HEK293T (cell line): ENCODE results near the gene OTUB2.

ENCODE experiments used
- CTBP1 ChIP-seq: fragments of 450-650 bp; IDR thresholded peaks from 2 replicates; pipeline ENCODE4 v1.6.1; 2016; ENCODE audit warnings: borderline replicate concordance
- FOXA1 ChIP-seq: fragments of 450-650 bp; IDR thresholded peaks from 2 replicates; pipeline ENCODE4 v1.6.1; 2016; ENCODE audit warnings: mild to moderate bottlenecking
- SP1 ChIP-seq: fragments of 450-650 bp; IDR thresholded peaks from 2 replicates; pipeline ENCODE4 v1.6.1; 2017
- TF ChIP-seq, protein P1 (sequence below): fragments of 450-650 bp; IDR thresholded peaks from 2 replicates; pipeline ENCODE4 v1.6.1; 2016

DNA sequence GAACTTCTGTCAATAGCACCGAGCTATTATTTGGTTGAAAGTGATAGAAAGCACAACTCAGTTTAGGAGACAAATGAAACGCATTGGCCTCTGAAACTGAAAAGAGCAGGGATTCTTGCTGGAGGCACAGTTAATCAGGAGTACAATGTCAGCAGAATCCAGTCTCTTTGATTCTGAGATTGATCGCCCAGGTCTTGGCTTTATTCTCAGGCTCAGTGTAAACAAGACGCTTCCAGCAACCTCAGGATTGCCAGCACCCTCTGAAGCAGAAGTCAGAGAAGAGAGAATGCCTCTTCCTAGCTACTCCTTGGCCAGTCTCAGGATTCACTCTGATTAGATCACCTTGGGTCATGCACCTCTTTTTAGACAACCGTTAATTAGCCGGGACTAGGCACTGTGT, 11.8 kb upstream of the OTUB2 start:
- TF ChIP-seq, protein P1, sequence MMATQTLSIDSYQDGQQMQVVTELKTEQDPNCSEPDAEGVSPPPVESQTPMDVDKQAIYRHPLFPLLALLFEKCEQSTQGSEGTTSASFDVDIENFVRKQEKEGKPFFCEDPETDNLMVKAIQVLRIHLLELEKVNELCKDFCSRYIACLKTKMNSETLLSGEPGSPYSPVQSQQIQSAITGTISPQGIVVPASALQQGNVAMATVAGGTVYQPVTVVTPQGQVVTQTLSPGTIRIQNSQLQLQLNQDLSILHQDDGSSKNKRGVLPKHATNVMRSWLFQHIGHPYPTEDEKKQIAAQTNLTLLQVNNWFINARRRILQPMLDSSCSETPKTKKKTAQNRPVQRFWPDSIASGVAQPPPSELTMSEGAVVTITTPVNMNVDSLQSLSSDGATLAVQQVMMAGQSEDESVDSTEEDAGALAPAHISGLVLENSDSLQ: no peak
- TF ChIP-seq FOXA1 (no peak), SP1 (no peak), CTBP1 (no peak)
